GM21576 (cell line): ENCODE data around the gene LTBP2.

ENCODE experiments used
- ATAC-seq: cut with Tn5 transposase; IDR thresholded peaks from one replicate; pipeline ENCODE4 v1.9.1; 2021; ENCODE audit warnings: mild to moderate bottlenecking, moderate library complexity; ENCODE audit not compliant: unreplicated experiment

LTBP2 gene

GRCh38 chr14:74531467-74531866 is 80.6 kb downstream of the LTBP2 start:
- no peak for ATAC-seq

DNA sequence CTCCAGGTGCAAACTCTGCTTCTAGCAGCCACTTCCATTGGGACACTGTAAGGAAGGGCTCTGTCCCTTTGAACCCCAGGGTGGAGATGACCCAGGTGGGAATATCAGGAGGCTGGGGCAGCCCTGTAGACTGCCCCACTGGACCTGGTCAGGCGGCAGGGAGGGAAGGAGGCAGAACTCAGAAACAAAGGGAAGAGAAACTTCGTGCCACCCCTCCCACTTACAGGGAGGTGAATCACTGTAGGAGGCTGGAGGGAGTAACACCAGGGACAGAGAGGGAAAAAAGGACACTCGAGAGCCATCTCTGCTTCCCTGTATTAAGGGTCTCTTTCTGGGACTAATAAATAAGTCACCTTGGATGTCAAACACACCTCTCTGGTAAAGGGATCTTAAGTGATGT is 81.0 kb downstream of the LTBP2 start:
- no peak for ATAC-seq

DNA sequence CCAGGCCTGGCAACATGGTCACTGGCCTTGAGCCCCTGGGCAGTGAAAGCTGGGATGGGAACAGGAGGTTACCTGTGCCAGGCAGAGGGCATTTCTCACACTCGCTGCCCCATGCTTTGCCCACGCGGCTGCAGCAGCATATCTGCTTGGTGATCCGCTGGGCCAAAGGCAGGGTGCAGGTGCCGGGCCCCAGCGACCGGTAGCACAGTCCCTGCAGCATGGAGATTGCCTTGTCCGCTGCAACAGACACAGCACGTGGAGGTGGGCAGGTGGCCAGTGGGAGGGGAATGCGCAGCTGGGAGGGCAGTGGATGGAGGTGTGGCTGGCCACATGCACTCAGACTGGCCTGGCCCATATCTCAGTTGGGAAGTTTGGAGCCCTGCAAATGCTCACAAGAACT is 83.2 kb downstream of the LTBP2 start:
- no peak for ATAC-seq

DNA sequence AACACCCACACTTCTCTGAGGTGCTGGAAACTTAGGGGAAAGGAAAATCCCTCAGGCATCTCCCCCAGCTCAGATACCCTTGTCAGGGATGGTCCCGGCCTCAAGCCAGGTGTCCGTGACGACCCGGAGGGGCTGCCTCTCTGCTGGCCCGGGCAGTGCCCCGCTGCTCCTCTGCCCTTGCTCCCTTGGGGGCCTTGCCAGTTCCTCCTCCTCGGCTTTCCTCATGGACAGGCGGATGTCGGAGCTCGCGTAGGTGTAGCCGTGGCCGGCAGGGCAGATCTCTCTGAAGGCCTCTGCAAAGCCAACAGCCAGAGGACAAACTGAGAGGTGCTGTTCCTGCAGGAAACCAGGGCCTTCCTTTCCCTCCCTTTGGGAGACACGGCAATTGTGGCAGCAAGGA is 83.6 kb downstream of the LTBP2 start:
- no peak for ATAC-seq

GRCh38 chr14:74527736-74528280 is 84.2 kb downstream of the LTBP2 start:
- ATAC-seq: no peak

- ATAC-seq: no peak
These were observed 85.0 kb downstream of the LTBP2 start for GRCh38 chr14:74526854-74527585.

- ATAC-seq: no peak
These were observed 86.6 kb downstream of the LTBP2 start for GRCh38 chr14:74525361-74525851.

- ATAC-seq: no peak
These were observed 87.3 kb downstream of the LTBP2 start for GRCh38 chr14:74524812-74525135.

DNA sequence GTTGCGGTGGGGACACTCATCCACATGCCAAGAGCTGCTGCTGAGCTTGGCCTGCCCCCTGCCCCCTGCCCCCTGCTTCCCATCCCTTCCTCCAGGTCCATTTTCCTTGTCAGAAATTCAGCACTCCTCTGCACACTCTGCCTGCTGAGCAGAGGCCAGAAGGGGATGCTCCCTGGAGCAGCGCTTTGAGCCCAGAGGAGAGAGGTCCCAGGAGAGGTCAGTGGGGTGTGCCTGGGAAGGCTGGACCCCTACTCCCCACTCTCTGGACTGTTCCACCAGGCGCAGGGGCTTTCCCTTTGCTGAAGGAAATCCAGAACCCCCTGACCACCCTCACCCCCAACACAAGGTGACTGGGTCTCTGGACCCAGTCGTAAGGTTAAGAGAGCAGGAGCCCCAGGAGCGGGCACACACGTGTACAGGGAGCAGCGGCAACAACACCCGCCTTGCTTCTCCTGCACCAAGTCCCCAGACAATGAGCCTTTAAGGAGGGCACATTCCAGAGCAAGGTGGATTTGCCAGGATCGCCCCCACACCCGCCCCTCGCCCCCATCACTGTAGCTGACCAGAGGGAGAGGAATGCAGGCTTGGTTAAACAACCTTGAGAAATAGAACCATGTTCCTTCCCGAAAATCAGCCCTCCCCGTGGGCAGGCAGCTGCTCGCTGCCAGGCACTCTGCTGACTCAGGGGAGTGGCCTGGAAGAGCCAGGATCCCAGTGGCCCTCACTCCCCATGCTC is 87.8 kb downstream of the LTBP2 start:
- ATAC-seq: no peak

DNA sequence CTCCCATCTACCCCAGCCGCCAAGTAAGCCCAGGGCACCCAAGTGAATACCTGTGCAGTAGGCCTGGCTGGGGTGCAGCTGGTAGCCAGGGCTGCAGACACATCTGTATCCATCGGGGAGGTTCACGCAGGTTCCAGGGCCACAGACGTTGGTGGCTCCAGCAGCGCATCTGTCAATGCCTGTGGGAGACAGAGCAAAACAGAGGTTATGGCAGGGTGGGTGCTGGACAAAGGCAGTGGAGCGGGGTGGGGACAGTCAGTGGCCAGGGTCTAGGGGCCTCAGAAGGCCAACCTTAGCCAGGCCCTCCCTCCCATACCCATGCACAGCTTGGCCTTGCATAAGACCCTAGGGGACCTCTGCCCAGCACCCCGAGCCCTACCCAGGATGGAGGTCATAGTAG is 89.3 kb downstream of the LTBP2 start:
- ATAC-seq: no peak

GRCh38 chr14:74521756-74522155 is 90.3 kb downstream of the LTBP2 start:
- no peak for ATAC-seq

- no peak for ATAC-seq
These were observed 92.5 kb downstream of the LTBP2 start for GRCh38 chr14:74519316-74520074.

GRCh38 chr14:74518221-74518620 is 93.8 kb downstream of the LTBP2 start:
- no peak for ATAC-seq

GRCh38 chr14:74517731-74518130 is 94.3 kb downstream of the LTBP2 start:
- ATAC-seq: no peak

- no peak for ATAC-seq
These were observed 95.4 kb downstream of the LTBP2 start for GRCh38 chr14:74516451-74517160.

DNA sequence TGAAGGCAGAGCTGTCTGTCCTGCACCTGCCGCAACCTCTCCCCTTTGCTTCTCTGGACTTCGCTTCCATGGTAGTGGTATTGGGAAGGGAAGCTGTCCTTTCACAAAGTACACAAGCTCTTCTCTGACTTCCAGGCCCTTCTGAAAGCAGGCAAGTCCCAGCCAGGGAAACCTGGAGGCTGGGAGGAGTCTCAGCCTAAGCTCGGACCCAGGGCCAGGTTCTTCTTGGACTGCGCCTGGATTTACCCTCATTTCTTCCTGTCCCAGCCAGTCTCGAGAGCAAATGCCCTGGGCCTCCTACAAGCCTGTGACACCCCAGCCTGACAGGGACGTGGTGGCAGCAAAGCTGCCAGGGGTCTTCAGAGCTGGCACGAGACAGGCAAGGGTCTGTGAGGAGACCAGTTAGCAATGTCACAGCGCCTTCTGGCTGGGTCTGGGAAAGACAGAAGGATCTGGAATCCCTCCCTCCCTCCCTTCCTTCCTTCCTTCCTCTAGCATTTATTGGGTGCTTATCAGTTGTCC is 96.1 kb downstream of the LTBP2 start:
- no peak for ATAC-seq

- no peak for ATAC-seq
These were observed 97.5 kb downstream of the LTBP2 start for GRCh38 chr14:74514471-74514941.

DNA sequence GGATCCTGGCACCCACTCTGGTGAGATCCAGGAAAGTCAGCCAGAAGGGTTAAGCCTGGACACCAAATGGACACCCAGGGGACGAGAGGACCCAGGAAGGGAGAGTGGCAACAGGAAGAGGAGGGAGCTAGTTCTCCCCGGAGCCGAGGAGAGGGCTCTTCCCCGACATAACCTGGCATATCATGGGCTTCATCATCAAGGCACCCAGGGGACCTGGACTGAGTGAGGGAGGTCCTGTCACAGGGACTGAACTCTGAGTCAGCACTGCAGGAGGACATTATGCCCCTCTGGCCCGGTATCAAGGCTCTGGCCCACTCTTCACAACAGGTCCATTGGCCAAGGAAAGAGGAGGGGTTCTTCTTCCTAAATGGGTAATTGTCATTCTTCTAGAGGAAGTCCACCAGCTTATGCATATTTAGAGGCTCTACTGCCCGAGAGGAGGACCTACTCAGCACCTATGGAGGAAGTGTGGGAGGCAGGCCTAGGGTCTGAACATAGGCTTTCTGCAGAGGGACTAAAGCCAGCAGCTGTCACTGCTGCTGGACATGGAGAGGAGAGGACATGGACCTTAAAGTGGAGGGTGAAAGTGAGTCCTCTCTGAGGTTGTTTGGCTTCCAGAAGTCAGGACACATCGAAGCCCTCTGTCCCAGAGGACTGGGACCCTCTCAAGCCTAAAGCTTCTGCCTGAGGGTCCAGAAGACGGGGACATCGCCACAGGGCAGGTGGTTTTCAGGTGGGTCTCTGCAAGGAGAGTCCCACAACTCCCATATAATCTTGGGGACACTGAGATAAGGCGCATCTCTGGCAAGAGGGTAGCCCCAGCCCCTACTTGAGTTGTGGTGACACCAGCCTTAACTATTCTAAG is 99.8 kb downstream of the LTBP2 start:
- ATAC-seq: no peak

DNA sequence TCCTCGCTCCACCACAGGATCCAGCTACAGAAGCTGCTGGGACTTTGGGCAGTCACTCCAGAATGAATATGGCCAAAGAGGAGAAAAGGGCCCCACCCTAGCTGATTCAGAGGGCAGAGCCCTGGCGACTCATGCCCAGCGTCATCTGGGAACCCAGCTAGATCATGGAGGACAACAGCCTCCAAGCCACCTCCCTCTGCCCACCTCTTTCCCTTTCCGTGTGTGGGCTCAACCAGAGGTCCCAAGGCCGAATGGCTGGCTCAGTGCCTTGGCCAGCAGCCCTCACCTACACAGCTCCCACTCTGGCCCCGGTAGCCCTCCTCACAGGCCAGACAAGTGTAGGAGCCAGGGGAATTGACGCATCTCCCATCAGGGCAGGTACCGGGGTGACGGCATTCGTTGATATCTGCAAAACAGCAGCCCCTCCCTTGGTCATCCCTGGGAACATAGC is 101.1 kb downstream of the LTBP2 start:
- ATAC-seq: no peak
